Tibial nerve (tissue), 4 donors: ENCODE measurements around the gene CDH4. TPM values are rescaled to one million over a fixed set of nuclear protein-coding genes. Genes with fewer than 3 reads are reported as not detected.

Experiments used
- DNase-seq, 2 donors: peaks; one replicate each; pipeline ENCODE4 v3.0.0-alpha.2; 2019; ENCODE audit warnings: low spot score in 2 of 2
- H3K27ac ChIP-seq, 4 donors: fragments of 200-600 bp; sonication (generic) in 3 of 4; one replicate each; pipeline ENCODE4 v1.5.1; 2017 to 2019; ENCODE audit warnings: mild to moderate bottlenecking in 1 of 4
- H3K27me3 ChIP-seq, 2 donors: fragments of 200-600 bp; sonication (generic) in 1 of 2; one replicate each; pipeline versions ENCODE4 v1.5.1 to v1.6.0; 2017 to 2019
- H3K36me3 ChIP-seq, 3 donors: fragments of 200-600 bp; sonication (generic); one replicate each; pipeline ENCODE4 v1.5.1; 2018 to 2019
- H3K4me1 ChIP-seq, 4 donors: fragments of 200-600 bp; sonication (generic) in 3 of 4; one replicate each; pipeline ENCODE4 v1.5.1; 2017 to 2019
- H3K4me3 ChIP-seq, 4 donors: fragments of 200-600 bp; sonication (generic) in 3 of 4; one replicate each; pipeline ENCODE4 v1.5.1; 2017 to 2019; ENCODE audit warnings: mild to moderate bottlenecking in 1 of 4, moderate library complexity in 1 of 4
- H3K9me3 ChIP-seq, 4 donors: fragments of 200-600 bp; sonication (generic) in 3 of 4; one replicate each; pipeline ENCODE4 v1.5.1; 2017 to 2019
- EP300 ChIP-seq, 2 donors: sonication (generic); formaldehyde crosslinking; IDR thresholded peaks; one replicate each; pipeline ENCODE4 v1.6.1; 2017; ENCODE audit warnings: antibody characterized with exemption in 2 of 2, mild to moderate bottlenecking in 1 of 2
- POLR2A ChIP-seq, 2 donors: fragments of 450-650 bp; IDR thresholded peaks; one replicate each; pipeline ENCODE4 v1.6.1; 2017; ENCODE audit warnings: antibody characterized with exemption in 2 of 2, mild to moderate bottlenecking in 2 of 2, moderate library complexity in 2 of 2
- WGBS, 2 donors: methylation state at CpG; one replicate each; pipeline ENCODE4 v1.1.5; 2018; 5-methylcytosine and 5-hydroxymethylcytosine counted together
- total RNA-seq, 4 donors: library from RNA; depleted of rRNA; stranded (reverse); fragments of >200 nt; gene quantifications; one replicate each; pipeline ENCODE4 v1.1.0, GENCODE V29; 2016
- TF ChIP-seq, protein P1 (sequence below), 5 experiments: fragments of 200-600 bp in 3 of 5; fragments of 450-650 bp in 2 of 5; sonication (generic) in 3 of 5; IDR thresholded peaks; one replicate each; pipeline ENCODE4 v1.5.1; 2016 to 2019; ENCODE audit warnings: antibody characterized with exemption in 5 of 5, mild to moderate bottlenecking in 3 of 5, moderate library complexity in 2 of 5

CDH4 gene
- total RNA-seq, 4 donors from 2014 or later, result 0.78 to 2.3 (median 1.0) TPM

DNA sequence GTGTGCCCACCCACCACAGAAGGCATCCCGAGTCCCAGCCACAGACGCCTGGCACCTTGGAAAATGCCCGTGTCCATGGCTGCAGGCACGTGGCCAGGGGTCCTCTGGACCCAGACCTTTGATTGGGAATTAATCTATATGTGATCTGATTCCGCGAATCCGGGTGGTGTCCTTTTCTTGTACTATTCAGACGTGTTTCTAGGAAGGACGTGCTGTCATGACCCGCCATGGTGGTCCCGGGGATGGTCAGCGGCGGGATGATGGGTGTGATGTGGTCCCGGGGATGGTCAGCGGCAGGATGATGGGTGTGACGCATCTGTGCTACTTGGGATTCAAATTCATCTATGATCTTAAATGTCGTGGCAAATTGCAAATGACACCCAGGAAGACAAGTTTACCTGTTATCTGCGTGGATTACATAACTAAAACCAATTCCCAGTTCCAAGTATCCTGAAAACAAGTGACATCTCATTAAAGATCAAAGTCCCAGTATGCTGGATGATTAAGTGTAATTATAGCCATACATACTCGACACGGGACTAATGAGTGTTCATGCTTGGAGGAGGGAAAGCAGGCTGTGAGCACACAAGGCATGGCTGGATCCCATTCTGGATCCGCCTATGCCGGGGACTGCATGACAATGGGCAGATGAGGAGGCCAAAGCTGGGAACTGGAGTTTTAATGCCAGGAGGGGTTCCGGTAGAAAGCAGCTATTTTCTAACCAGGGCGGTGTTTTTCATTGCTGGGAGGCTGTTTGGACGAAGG, 557.1 kb downstream of the CDH4 start:
- Histone ChIP-seq H3K9me3 (no peaks in the 10 kb centered on the region), H3K4me1 (peaks cover 0 to 17% (median 0%) of the 10 kb centered on the region in 4 donors), H3K36me3 (no peaks in the 10 kb centered on the region), H3K4me3 (no peak overlapping the region), H3K27me3 (no peaks in the 10 kb centered on the region), H3K27ac (no peak overlapping the region)
- no peak for DNase-seq
- 82 to 87% methylated on average over 25 of the region's 25 CpGs for WGBS, 2 donors
- TF ChIP-seq POLR2A (IDR thresholded peaks at IDR 0.05) (no peak), EP300 (IDR thresholded peaks at IDR 0.05) (no peak)
- TF ChIP-seq, protein P1, sequence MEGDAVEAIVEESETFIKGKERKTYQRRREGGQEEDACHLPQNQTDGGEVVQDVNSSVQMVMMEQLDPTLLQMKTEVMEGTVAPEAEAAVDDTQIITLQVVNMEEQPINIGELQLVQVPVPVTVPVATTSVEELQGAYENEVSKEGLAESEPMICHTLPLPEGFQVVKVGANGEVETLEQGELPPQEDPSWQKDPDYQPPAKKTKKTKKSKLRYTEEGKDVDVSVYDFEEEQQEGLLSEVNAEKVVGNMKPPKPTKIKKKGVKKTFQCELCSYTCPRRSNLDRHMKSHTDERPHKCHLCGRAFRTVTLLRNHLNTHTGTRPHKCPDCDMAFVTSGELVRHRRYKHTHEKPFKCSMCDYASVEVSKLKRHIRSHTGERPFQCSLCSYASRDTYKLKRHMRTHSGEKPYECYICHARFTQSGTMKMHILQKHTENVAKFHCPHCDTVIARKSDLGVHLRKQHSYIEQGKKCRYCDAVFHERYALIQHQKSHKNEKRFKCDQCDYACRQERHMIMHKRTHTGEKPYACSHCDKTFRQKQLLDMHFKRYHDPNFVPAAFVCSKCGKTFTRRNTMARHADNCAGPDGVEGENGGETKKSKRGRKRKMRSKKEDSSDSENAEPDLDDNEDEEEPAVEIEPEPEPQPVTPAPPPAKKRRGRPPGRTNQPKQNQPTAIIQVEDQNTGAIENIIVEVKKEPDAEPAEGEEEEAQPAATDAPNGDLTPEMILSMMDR (IDR thresholded peaks at IDR 0.05), result no peak

GRCh38 chr20:61810066-61810737, 558.1 kb downstream of the CDH4 start:
- TF ChIP-seq EP300 (IDR thresholded peaks at IDR 0.05) (no peak), POLR2A (IDR thresholded peaks at IDR 0.05) (no peak)
- TF ChIP-seq, protein P1 (IDR thresholded peaks at IDR 0.05), result no peak
- no peak for DNase-seq
- Histone ChIP-seq H3K27me3 (no peaks in the 10 kb centered on the region), H3K27ac (no peak overlapping the region), H3K4me1 (peaks cover 0 to 15% (median 0%) of the 10 kb centered on the region in 4 donors), H3K4me3 (no peak overlapping the region), H3K9me3 (no peaks in the 10 kb centered on the region), H3K36me3 (no peaks in the 10 kb centered on the region)
- WGBS, 2 donors, result 89 to 90% methylated on average over 21 to 22 of the region's 22 CpGs

DNA sequence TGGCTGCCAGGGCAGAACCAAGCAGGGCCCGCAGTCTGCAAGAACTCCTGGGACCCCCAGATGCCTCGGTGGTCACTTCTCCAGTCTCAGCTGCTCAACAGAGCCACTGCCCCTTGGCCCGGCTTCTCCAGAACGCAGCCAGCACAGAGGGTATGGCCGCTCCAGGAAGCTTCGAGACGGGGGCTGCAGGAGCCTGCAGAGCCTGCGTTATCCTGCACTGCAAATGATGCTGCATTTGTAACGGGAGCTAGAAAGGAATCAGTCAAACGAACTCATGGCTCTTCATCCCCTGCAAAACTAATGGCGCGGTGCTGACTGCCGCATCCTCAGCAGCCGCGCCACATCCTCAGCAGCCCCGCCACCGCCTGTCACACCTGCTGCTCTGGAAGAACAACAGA, 558.7 kb downstream of the CDH4 start:
- H3K4me3 ChIP-seq, result no peak overlapping the region
- TF ChIP-seq, protein P1 (IDR thresholded peaks at IDR 0.05), result no peak
- TF ChIP-seq EP300 (IDR thresholded peaks at IDR 0.05), result no peak
- TF ChIP-seq POLR2A (IDR thresholded peaks at IDR 0.05), result no peak
- H3K36me3 ChIP-seq, result no peaks in the 10 kb centered on the region
- no peaks in the 10 kb centered on the region for H3K9me3 ChIP-seq
- H3K27me3 ChIP-seq, result no peaks in the 10 kb centered on the region
- peaks cover 0 to 15% (median 0%) of the 10 kb centered on the region in 4 donors for H3K4me1 ChIP-seq
- no peak overlapping the region for H3K27ac ChIP-seq
- no peak for DNase-seq
- 89 to 90% methylated on average over 16 to 17 of the region's 17 CpGs for WGBS, 2 donors

GRCh38 chr20:61811166-61811565, 559.1 kb downstream of the CDH4 start:
- WGBS, 2 donors, result 57 to 68% methylated on average over 5 of the region's 5 CpGs
- H3K27me3 ChIP-seq, result no peaks in the 10 kb centered on the region
- no peak overlapping the region for H3K4me3 ChIP-seq
- no peak overlapping the region for H3K27ac ChIP-seq
- H3K4me1 ChIP-seq, result peaks cover 0 to 15% (median 0%) of the 10 kb centered on the region in 4 donors
- no peak for DNase-seq
- TF ChIP-seq EP300 (IDR thresholded peaks at IDR 0.05) (no peak), POLR2A (IDR thresholded peaks at IDR 0.05) (no peak)
- TF ChIP-seq, protein P1 (IDR thresholded peaks at IDR 0.05), result no peak
- H3K9me3 ChIP-seq, result no peaks in the 10 kb centered on the region
- no peaks in the 10 kb centered on the region for H3K36me3 ChIP-seq
